ENCODE data around the gene TSC22D1. TPM values are rescaled to one million over a fixed set of nuclear protein-coding genes. Genes with fewer than 3 reads are reported as not detected.
A peak's percentile ranks its signal among the peaks of the same experiment; 100 is the strongest.
"Not testable (repeated sequence)": the region's sequence is repeated elsewhere in the genome, so short reads cannot be mapped to it uniquely, and the experiment has no call there.

The TSC22D1 gene
- total RNA-seq, 3 donors from 2014 or later, result 3.9 to 5.6 (median 4.8) TPM

GRCh38 chr13:44549476-44549875 is 26.7 kb downstream of the TSC22D1 start:
- ATAC-seq (no peak), DNase-seq (no peak)
- no peaks in the 10 kb centered on the region for H3K27me3 Mint-ChIP-seq (ENCODE audit: low read depth)
- H3K4me3 Mint-ChIP-seq, result no peak overlapping the region
- peaks cover 1% of the 10 kb centered on the region for H3K4me1 Mint-ChIP-seq (ENCODE audit: low read depth)
- no peaks in the 10 kb centered on the region for H3K9me3 Mint-ChIP-seq
- peaks cover 4% of the 10 kb centered on the region for H3K36me3 Mint-ChIP-seq (ENCODE audit: insufficient read depth)

- H3K9me3 Mint-ChIP-seq, result no peaks in the 10 kb centered on the region
- H3K27me3 Mint-ChIP-seq (ENCODE audit: low read depth), result no peaks in the 10 kb centered on the region
- H3K36me3 Mint-ChIP-seq (ENCODE audit: insufficient read depth), result peaks cover 2% of the 10 kb centered on the region
- ATAC-seq, result no peak
- H3K4me1 Mint-ChIP-seq (ENCODE audit: low read depth), result peaks cover 1% of the 10 kb centered on the region
- no peak overlapping the region for H3K4me3 Mint-ChIP-seq
- no peak for DNase-seq
Measured at GRCh38 chr13:44546164-44546563, 30.0 kb downstream of the TSC22D1 start.

- Mint-ChIP-seq H3K4me1 (ENCODE audit: low read depth) (peaks cover 1% of the 10 kb centered on the region), H3K4me3 (no peak overlapping the region), H3K27me3 (ENCODE audit: low read depth) (no peaks in the 10 kb centered on the region), H3K9me3 (no peaks in the 10 kb centered on the region), H3K36me3 (ENCODE audit: insufficient read depth) (peaks cover 5% of the 10 kb centered on the region)
- no peak for DNase-seq
- ATAC-seq, result no peak
Measured at GRCh38 chr13:44543369-44543768, 32.8 kb downstream of the TSC22D1 start.

GRCh38 chr13:44542361-44542760 is 33.8 kb downstream of the TSC22D1 start:
- Mint-ChIP-seq H3K27me3 (ENCODE audit: low read depth) (no peaks in the 10 kb centered on the region), H3K4me3 (no peak overlapping the region), H3K36me3 (ENCODE audit: insufficient read depth) (peaks cover 5% of the 10 kb centered on the region), H3K4me1 (ENCODE audit: low read depth) (peaks cover 3% of the 10 kb centered on the region), H3K9me3 (no peaks in the 10 kb centered on the region)
- no peak for DNase-seq
- ATAC-seq, result no peak

- Mint-ChIP-seq H3K4me1 (ENCODE audit: low read depth) (peaks cover 4% of the 10 kb centered on the region), H3K27me3 (ENCODE audit: low read depth) (no peaks in the 10 kb centered on the region), H3K36me3 (ENCODE audit: insufficient read depth) (peaks cover 5% of the 10 kb centered on the region), H3K4me3 (no peak overlapping the region), H3K9me3 (no peaks in the 10 kb centered on the region)
- DNase-seq (no peak), ATAC-seq (no peak)
Measured at GRCh38 chr13:44541601-44542000, 34.5 kb downstream of the TSC22D1 start.

- Mint-ChIP-seq H3K4me3 (no peak overlapping the region), H3K27me3 (ENCODE audit: low read depth) (no peaks in the 10 kb centered on the region), H3K4me1 (ENCODE audit: low read depth) (peaks cover 8% of the 10 kb centered on the region), H3K9me3 (no peaks in the 10 kb centered on the region), H3K36me3 (ENCODE audit: insufficient read depth) (peaks cover 5% of the 10 kb centered on the region)
- ATAC-seq, result no peak
- DNase-seq, result no peak
Measured at GRCh38 chr13:44540761-44541434, 35.2 kb downstream of the TSC22D1 start.

- DNase-seq (no peak), ATAC-seq (no peak)
- no peaks in the 10 kb centered on the region for H3K9me3 Mint-ChIP-seq
- peaks cover 8% of the 10 kb centered on the region for H3K4me1 Mint-ChIP-seq (ENCODE audit: low read depth)
- peaks cover 3% of the 10 kb centered on the region for H3K36me3 Mint-ChIP-seq (ENCODE audit: insufficient read depth)
- no peaks in the 10 kb centered on the region for H3K27me3 Mint-ChIP-seq (ENCODE audit: low read depth)
- no peak overlapping the region for H3K4me3 Mint-ChIP-seq
Measured at GRCh38 chr13:44537248-44537647, 38.9 kb downstream of the TSC22D1 start.

GRCh38 chr13:44523146-44524015 is 52.7 kb downstream of the TSC22D1 start:
- Mint-ChIP-seq H3K27me3 (ENCODE audit: low read depth) (no peaks in the 10 kb centered on the region), H3K4me1 (ENCODE audit: low read depth) (no peaks in the 10 kb centered on the region), H3K36me3 (ENCODE audit: insufficient read depth) (peaks cover 5% of the 10 kb centered on the region), H3K4me3 (no peak overlapping the region), H3K9me3 (no peaks in the 10 kb centered on the region)
- DNase-seq (no peak), ATAC-seq (peak; percentile 38 to 53)

- H3K4me3 Mint-ChIP-seq, result no peak overlapping the region
- no peaks in the 10 kb centered on the region for H3K36me3 Mint-ChIP-seq (ENCODE audit: insufficient read depth)
- H3K27me3 Mint-ChIP-seq (ENCODE audit: low read depth), result no peaks in the 10 kb centered on the region
- peaks cover 4% of the 10 kb centered on the region for H3K4me1 Mint-ChIP-seq (ENCODE audit: low read depth)
- ATAC-seq (no peak), DNase-seq (no peak)
- H3K9me3 Mint-ChIP-seq, result no peaks in the 10 kb centered on the region
Measured at GRCh38 chr13:44519642-44520041, 56.5 kb downstream of the TSC22D1 start.

GRCh38 chr13:44516771-44517170 is 59.4 kb downstream of the TSC22D1 start:
- Mint-ChIP-seq H3K36me3 (ENCODE audit: insufficient read depth) (peaks cover 4% of the 10 kb centered on the region), H3K9me3 (no peaks in the 10 kb centered on the region), H3K27me3 (ENCODE audit: low read depth) (no peaks in the 10 kb centered on the region), H3K4me1 (ENCODE audit: low read depth) (peaks cover 14% of the 10 kb centered on the region), H3K4me3 (no peak overlapping the region)
- no peak for ATAC-seq
- DNase-seq, result no peak

GRCh38 chr13:44514278-44514677 is 61.9 kb downstream of the TSC22D1 start:
- Mint-ChIP-seq H3K36me3 (ENCODE audit: insufficient read depth) (peaks cover 5% of the 10 kb centered on the region), H3K9me3 (no peaks in the 10 kb centered on the region), H3K4me3 (no peak overlapping the region), H3K27me3 (ENCODE audit: low read depth) (no peaks in the 10 kb centered on the region), H3K4me1 (ENCODE audit: low read depth) (peaks cover 14% of the 10 kb centered on the region)
- DNase-seq (no peak), ATAC-seq (peak; percentile 43 to 76)

GRCh38 chr13:44509853-44510252 is 66.3 kb downstream of the TSC22D1 start:
- not testable (repeated sequence) for H3K36me3 Mint-ChIP-seq (ENCODE audit: insufficient read depth); H3K4me3 Mint-ChIP-seq; H3K9me3 Mint-ChIP-seq; ATAC-seq; H3K4me1 Mint-ChIP-seq (ENCODE audit: low read depth); H3K27me3 Mint-ChIP-seq (ENCODE audit: low read depth); DNase-seq

GRCh38 chr13:44508562-44509077 is 67.5 kb downstream of the TSC22D1 start:
- ATAC-seq, result no peak
- Mint-ChIP-seq H3K27me3 (ENCODE audit: low read depth) (no peaks in the 10 kb centered on the region), H3K9me3 (no peaks in the 10 kb centered on the region), H3K4me1 (ENCODE audit: low read depth) (no peaks in the 10 kb centered on the region), H3K36me3 (ENCODE audit: insufficient read depth) (peaks cover 5% of the 10 kb centered on the region), H3K4me3 (no peak overlapping the region)
- no peak for DNase-seq

- Mint-ChIP-seq H3K4me3 (no peak overlapping the region), H3K36me3 (ENCODE audit: insufficient read depth) (peaks cover 3% of the 10 kb centered on the region), H3K9me3 (no peaks in the 10 kb centered on the region), H3K27me3 (ENCODE audit: low read depth) (no peaks in the 10 kb centered on the region), H3K4me1 (ENCODE audit: low read depth) (no peaks in the 10 kb centered on the region)
- ATAC-seq, result no peak
- DNase-seq, result no peak
Measured at GRCh38 chr13:44507639-44508038, 68.5 kb downstream of the TSC22D1 start.

- Mint-ChIP-seq H3K9me3 (no peaks in the 10 kb centered on the region), H3K4me3 (no peak overlapping the region), H3K36me3 (ENCODE audit: insufficient read depth) (peaks cover 4% of the 10 kb centered on the region), H3K4me1 (ENCODE audit: low read depth) (no peaks in the 10 kb centered on the region), H3K27me3 (ENCODE audit: low read depth) (no peaks in the 10 kb centered on the region)
- ATAC-seq (no peak), DNase-seq (no peak)
Measured at GRCh38 chr13:44506719-44507118, 69.4 kb downstream of the TSC22D1 start.

All from activated T-cell treated with anti-CD3 and anti-CD28 coated beads, Interleukin-2, amount 50 U/mL, for 4 hours (primary cell).